ENCODE measurements around the gene NCR3LG1. TPM values are rescaled to one million over a fixed set of nuclear protein-coding genes. Genes with fewer than 3 reads are reported as not detected.

The NCR3LG1 gene
- total and polyA plus RNA-seq, 2 of the 4 experiments (the other 2 are of a cell fraction) = 1.7 to 4.1 TPM

DNA sequence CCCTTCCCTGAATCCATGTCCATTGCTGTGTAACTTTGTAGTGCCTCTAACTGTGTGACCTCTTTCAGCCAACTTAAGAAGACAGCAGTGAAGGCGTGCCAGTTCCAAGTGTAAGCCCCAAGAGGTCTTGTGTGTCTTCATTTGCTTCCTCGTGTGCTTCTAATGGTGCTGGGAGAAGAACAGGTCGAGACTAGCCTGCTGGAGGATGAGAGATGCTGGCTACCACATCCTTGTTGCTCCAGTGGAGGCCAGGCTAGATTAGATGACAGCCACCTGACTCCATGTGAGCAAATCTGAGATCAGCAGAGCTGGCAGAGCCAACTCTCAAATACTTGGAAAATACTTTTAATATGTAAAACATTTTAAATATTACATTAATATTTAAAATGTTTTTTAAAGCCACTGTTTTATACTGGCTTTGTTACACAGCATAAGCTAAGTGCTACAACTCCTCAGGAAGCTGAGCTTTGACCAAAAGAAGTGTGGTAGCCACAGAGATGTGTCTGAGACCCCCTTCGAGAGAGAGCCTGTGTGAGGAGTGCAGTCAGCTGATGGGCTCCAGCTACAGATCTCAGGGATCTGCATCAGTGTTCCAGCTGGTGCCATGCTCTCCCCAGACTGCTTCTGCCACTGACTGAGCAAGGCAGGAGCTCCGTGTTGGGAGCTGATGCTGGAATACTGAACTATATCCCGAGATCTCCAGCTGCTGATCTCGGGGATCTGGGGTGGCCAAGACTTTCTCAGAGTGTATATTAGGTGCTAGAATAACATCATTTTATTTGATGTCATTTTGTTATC lies 28.0 kb downstream of the NCR3LG1 start:
- Histone ChIP-seq H2BK5ac (ENCODE audit: low read depth, low read length, poor library complexity, severe bottlenecking) (no peak overlapping the region), H3K79me1 (ENCODE audit: low read depth in 1 of 2, low read length in 2 of 2) (no peaks in the 10 kb centered on the region), H4K5ac (ENCODE audit: low read depth, low read length) (no peak overlapping the region), H3K4ac (ENCODE audit: low read depth, low read length) (no peak overlapping the region), H3K56ac (ENCODE audit: extremely low read depth, insufficient read depth, low read length) (no peak overlapping the region), H3K23ac (ENCODE audit: low read depth, low read length) (no peak overlapping the region), H2BK120ac (ENCODE audit: low read depth, low read length) (no peak overlapping the region), H3K9me1 (ENCODE audit: insufficient read depth, low read length) (peaks cover 22% of the 10 kb centered on the region), H3K4me2 (ENCODE audit: low read depth, low read length) (no peak overlapping the region), H2BK15ac (ENCODE audit: low read depth, low read length) (no peak overlapping the region), H2BK20ac (ENCODE audit: low read depth, low read length) (0 out of 2 replicates have a peak overlapping the region, but pooled peaks have one; percentile 10), H3K27me3 (ENCODE audit: control insufficient read depth, insufficient read depth, low read length) (no peaks in the 10 kb centered on the region), H3K4me1 (ENCODE audit: control insufficient read depth, insufficient read depth, low read length) (peaks cover 11% of the 10 kb centered on the region), H4K8ac (ENCODE audit: low read depth in 2 of 2, low read length in 2 of 2) (no peak overlapping the region), H2AFZ (replicated peaks; ENCODE audit: low read length, poor library complexity) (no peak overlapping the region), H3K4me3 (ENCODE audit: insufficient read depth, low read depth, low read length) (no peak overlapping the region), H3K18ac (ENCODE audit: low read depth, low read length) (no peak overlapping the region), H3K9me3 (ENCODE audit: control insufficient read depth, insufficient read depth, low read length) (no peaks in the 10 kb centered on the region), H2AK9ac (replicated peaks; ENCODE audit: low read depth, low read length, poor library complexity) (no peak overlapping the region), H2AK5ac (ENCODE audit: low read depth, low read length) (no peak overlapping the region), H3K27ac (ENCODE audit: insufficient read depth, low read length) (no peak overlapping the region), H3K14ac (replicated peaks; ENCODE audit: low read depth, low read length) (no peak overlapping the region), H4K91ac (ENCODE audit: insufficient read depth, low read depth, low read length) (no peak overlapping the region), H4K20me1 (ENCODE audit: insufficient read depth, low read length) (no peaks in the 10 kb centered on the region), H3K36me3 (ENCODE audit: control insufficient read depth, insufficient read depth, low read length) (no peaks in the 10 kb centered on the region; the same call in 1 of the 2 replicates), H3K9ac (ENCODE audit: low read depth, low read length) (no peak overlapping the region)
- ChIA-PET POLR2A (ENCODE audit: unreplicated experiment) (no interaction called here), CTCF (interaction anchor here (0.8 to 0.9 kb wide), 2 partner anchors 11 to 26 kb away, joined by 3 to 4 read pairs; no protein-coding TSS in a partner anchor)
- in situ Hi-C loops (cut with MboI; ENCODE audit: low sequenced_read_pairs) = loop anchor here (5.0 kb wide), 1 partner anchor 123 kb away; no protein-coding TSS in a partner anchor
- ATAC-seq (ENCODE audit: low read depth) (no peak), DNase-seq (no peak)
- BruUV-seq (replicated peaks) = no TSS peak
- intact Hi-C loops (cut with micrococcal nuclease) = no loop called here
- dilution Hi-C loops (cut with HindIII; ENCODE audit: low sequenced_read_pairs, unreplicated experiment) = no loop called here
- 80% methylated on average over 1 of the region's 7 CpGs; no CpG with 5 or more reads in 1 of the 2 experiments for WGBS, 2 experiments (ENCODE audit: extremely low coverage in 2 of 2, insufficient read length in 1 of 2)
- TF ChIP-seq POLR2A (IDR thresholded peaks at IDR 0.05; ENCODE audit: low read depth, low read length) (no peak), MAZ (IDR thresholded peaks at IDR 0.05; ENCODE audit: borderline replicate concordance, low read depth, low read length) (no peak), RCOR1 (IDR thresholded peaks at IDR 0.05; ENCODE audit: insufficient replicate concordance, low read length) (no peak), SMC3 (IDR thresholded peaks at IDR 0.05; ENCODE audit: low read depth, low read length) (no peak), FOS (IDR thresholded peaks at IDR 0.05; ENCODE audit: low read depth, low read length) (no peak), RFX5 (IDR thresholded peaks at IDR 0.05; ENCODE audit: low read depth, low read length) (no peak), BHLHE40 (IDR thresholded peaks at IDR 0.05; ENCODE audit: low read depth, low read length) (no peak), NFE2L2 (IDR thresholded peaks at IDR 0.05; ENCODE audit: low read depth, low read length) (no peak), CHD1 (IDR thresholded peaks at IDR 0.05; ENCODE audit: low read depth, low read length) (no peak), RAD21 (IDR thresholded peaks at IDR 0.05; ENCODE audit: low read length) (no peak), MAFK (IDR thresholded peaks at IDR 0.05; ENCODE audit: low read depth, low read length) (no peak), CEBPB (IDR thresholded peaks at IDR 0.05; ENCODE audit: low read depth, low read length) (no peak)
- TF ChIP-seq, protein P1, sequence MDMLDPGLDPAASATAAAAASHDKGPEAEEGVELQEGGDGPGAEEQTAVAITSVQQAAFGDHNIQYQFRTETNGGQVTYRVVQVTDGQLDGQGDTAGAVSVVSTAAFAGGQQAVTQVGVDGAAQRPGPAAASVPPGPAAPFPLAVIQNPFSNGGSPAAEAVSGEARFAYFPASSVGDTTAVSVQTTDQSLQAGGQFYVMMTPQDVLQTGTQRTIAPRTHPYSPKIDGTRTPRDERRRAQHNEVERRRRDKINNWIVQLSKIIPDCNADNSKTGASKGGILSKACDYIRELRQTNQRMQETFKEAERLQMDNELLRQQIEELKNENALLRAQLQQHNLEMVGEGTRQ (IDR thresholded peaks at IDR 0.05; ENCODE audit: low read depth, low read length) = no peak
- TF ChIP-seq, protein P2, sequence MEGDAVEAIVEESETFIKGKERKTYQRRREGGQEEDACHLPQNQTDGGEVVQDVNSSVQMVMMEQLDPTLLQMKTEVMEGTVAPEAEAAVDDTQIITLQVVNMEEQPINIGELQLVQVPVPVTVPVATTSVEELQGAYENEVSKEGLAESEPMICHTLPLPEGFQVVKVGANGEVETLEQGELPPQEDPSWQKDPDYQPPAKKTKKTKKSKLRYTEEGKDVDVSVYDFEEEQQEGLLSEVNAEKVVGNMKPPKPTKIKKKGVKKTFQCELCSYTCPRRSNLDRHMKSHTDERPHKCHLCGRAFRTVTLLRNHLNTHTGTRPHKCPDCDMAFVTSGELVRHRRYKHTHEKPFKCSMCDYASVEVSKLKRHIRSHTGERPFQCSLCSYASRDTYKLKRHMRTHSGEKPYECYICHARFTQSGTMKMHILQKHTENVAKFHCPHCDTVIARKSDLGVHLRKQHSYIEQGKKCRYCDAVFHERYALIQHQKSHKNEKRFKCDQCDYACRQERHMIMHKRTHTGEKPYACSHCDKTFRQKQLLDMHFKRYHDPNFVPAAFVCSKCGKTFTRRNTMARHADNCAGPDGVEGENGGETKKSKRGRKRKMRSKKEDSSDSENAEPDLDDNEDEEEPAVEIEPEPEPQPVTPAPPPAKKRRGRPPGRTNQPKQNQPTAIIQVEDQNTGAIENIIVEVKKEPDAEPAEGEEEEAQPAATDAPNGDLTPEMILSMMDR (conservative IDR thresholded peaks at IDR 0.05; ENCODE audit: low read depth, low read length) = no peak
- TF ChIP-seq, protein P3, sequence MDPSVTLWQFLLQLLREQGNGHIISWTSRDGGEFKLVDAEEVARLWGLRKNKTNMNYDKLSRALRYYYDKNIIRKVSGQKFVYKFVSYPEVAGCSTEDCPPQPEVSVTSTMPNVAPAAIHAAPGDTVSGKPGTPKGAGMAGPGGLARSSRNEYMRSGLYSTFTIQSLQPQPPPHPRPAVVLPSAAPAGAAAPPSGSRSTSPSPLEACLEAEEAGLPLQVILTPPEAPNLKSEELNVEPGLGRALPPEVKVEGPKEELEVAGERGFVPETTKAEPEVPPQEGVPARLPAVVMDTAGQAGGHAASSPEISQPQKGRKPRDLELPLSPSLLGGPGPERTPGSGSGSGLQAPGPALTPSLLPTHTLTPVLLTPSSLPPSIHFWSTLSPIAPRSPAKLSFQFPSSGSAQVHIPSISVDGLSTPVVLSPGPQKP (IDR thresholded peaks at IDR 0.05; ENCODE audit: borderline replicate concordance, low read depth, low read length) = no peak
